Lung (tissue), 12 donors: Measurements from ENCODE around the gene HBEGF. TPM values are rescaled to one million over a fixed set of nuclear protein-coding genes. Genes with fewer than 3 reads are reported as not detected.

Experiments
- ATAC-seq: fragments of 200-7000 bp; cut with Tn5 transposase; one replicate; pipeline ENCODE4 v1.9.1; 2020; ENCODE audit warnings: moderate number of reproducible peaks; ENCODE audit not compliant: insufficient read depth, low FRiP score
- DNase-seq, 3 donors: peaks; one replicate each; pipeline ENCODE4 v3.0.0-alpha.2; 2013 to 2017
- H3K27ac ChIP-seq, 2 donors: one replicate each; pipeline ENCODE4 v1.5.1; 2013; ENCODE audit warnings: mild to moderate bottlenecking in 2 of 2, moderate library complexity in 2 of 2, control low read depth in 1 of 2, inconsistent platforms in 1 of 2, low read depth in 1 of 2, low read length in 1 of 2
- H3K27me3 ChIP-seq, 3 donors: one replicate each; pipeline ENCODE4 v1.5.1; 2013; ENCODE audit warnings: low read length in 2 of 3; ENCODE audit not compliant: control insufficient read depth in 3 of 3, insufficient read depth in 3 of 3
- H3K36me3 ChIP-seq, 4 donors: one replicate each; pipeline ENCODE4 v1.5.1; 2013; ENCODE audit warnings: low read length in 4 of 4, mild to moderate bottlenecking in 1 of 4, moderate library complexity in 1 of 4; ENCODE audit not compliant: control insufficient read depth in 4 of 4, insufficient read depth in 4 of 4
- H3K4me1 ChIP-seq, 5 donors: one replicate each; pipeline ENCODE4 v1.5.1; 2013; ENCODE audit warnings: low read length in 5 of 5, mild to moderate bottlenecking in 2 of 5, moderate library complexity in 1 of 5; ENCODE audit not compliant: control insufficient read depth in 5 of 5, insufficient read depth in 5 of 5
- H3K4me3 ChIP-seq: one replicate; pipeline ENCODE4 v1.5.1; 2013; ENCODE audit warnings: mild to moderate bottlenecking, control low read depth, moderate library complexity
- H3K9ac ChIP-seq, 2 donors: one replicate each; pipeline ENCODE4 v1.5.1; 2013; ENCODE audit warnings: low read length in 2 of 2, control low read depth in 1 of 2; ENCODE audit not compliant: insufficient read depth in 1 of 2
- H3K9me3 ChIP-seq, 4 donors: one replicate each; pipeline ENCODE4 v1.5.1; 2013; ENCODE audit warnings: low read length in 3 of 4, mild to moderate bottlenecking in 1 of 4, moderate library complexity in 1 of 4; ENCODE audit not compliant: control insufficient read depth in 4 of 4, insufficient read depth in 3 of 4
- WGBS, 2 donors: extraction: QIAGEN DNeasy Blood & Tissue Kit; methylation state at CpG; one replicate each; pipeline ENCODE4 v1.1.7; 2013; 5-methylcytosine and 5-hydroxymethylcytosine counted together
- polyA plus RNA-seq, 2 donors: library from polyadenylated mRNA; stranded (reverse); fragments of 200-250 nt; gene quantifications; one replicate each; pipeline ENCODE4 v1.2.1, GENCODE V29; 2013
- total RNA-seq, 2 donors: library from RNA; depleted of rRNA in 1 of 2; stranded (reverse); fragments of >200 nt in 1 of 2; gene quantifications; one replicate each; pipeline ENCODE4 v1.2.1, GENCODE V29; 2014 to 2021
- TF ChIP-seq, protein P1 (sequence below): IDR thresholded peaks from 2 replicates; pipeline ENCODE4 v1.5.1; 2012; ENCODE audit warnings: mild to moderate bottlenecking; ENCODE audit errors: control extremely low read depth, extremely low read depth
- donor health status: control.
- donor health status: control.
- donor health status: Bipolar disorder and iron deficiency.
- donor health status: healthy.
- donor health status: DM: yes; HTN: yes; CAD: no.

The HBEGF gene
- total and polyA plus RNA-seq, 4 donors = 13.0 to 27.1 (median 18.4) TPM

DNA sequence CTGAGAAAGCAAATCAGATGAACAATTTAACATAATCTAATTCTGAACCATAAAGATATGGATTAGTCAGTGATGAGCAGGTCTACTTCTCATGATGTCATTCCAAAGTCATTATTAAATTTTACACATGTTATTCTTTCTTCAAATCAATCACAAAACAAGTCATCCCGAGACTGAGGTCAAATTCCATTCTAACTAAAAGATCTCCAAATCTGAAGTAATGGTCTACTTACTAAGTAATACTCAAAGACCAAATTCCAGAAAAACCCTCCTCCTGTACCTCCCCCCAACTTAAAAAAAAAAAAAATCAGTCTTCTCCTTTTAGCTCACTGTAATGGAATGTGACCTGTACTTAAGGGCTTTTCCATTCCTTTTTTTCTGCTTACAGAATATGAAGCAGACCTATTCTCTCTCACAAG, 48.2 kb downstream of the HBEGF start:
- Histone ChIP-seq H3K4me3 (no peak overlapping the region), H3K9me3 (no peaks in the 10 kb centered on the region), H3K27me3 (no peaks in the 10 kb centered on the region), H3K36me3 (peaks cover 0 to 9% (median 3%) of the 10 kb centered on the region in 4 donors), H3K27ac (peak overlapping the region in 1 of 2 donors; percentile 60), H3K9ac (no peak overlapping the region), H3K4me1 (peaks cover 0 to 27% (median 10%) of the 10 kb centered on the region in 5 donors)
- no peak for ATAC-seq
- 58 to 67% methylated on average over 1 of the region's 1 CpG for WGBS, 2 donors
- peak in 1 of 3 donors; percentile 37 for DNase-seq
- TF ChIP-seq, protein P1, sequence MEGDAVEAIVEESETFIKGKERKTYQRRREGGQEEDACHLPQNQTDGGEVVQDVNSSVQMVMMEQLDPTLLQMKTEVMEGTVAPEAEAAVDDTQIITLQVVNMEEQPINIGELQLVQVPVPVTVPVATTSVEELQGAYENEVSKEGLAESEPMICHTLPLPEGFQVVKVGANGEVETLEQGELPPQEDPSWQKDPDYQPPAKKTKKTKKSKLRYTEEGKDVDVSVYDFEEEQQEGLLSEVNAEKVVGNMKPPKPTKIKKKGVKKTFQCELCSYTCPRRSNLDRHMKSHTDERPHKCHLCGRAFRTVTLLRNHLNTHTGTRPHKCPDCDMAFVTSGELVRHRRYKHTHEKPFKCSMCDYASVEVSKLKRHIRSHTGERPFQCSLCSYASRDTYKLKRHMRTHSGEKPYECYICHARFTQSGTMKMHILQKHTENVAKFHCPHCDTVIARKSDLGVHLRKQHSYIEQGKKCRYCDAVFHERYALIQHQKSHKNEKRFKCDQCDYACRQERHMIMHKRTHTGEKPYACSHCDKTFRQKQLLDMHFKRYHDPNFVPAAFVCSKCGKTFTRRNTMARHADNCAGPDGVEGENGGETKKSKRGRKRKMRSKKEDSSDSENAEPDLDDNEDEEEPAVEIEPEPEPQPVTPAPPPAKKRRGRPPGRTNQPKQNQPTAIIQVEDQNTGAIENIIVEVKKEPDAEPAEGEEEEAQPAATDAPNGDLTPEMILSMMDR = no peak

GRCh38 chr5:140297283-140297682, 49.1 kb downstream of the HBEGF start:
- Histone ChIP-seq H3K9me3 (no peaks in the 10 kb centered on the region), H3K4me1 (peaks cover 0 to 27% (median 10%) of the 10 kb centered on the region in 5 donors), H3K27ac (no peak overlapping the region), H3K4me3 (no peak overlapping the region), H3K9ac (no peak overlapping the region), H3K27me3 (no peaks in the 10 kb centered on the region), H3K36me3 (peaks cover 0 to 9% (median 3%) of the 10 kb centered on the region in 4 donors)
- 66 to 80% methylated on average over 5 of the region's 5 CpGs for WGBS, 2 donors
- ATAC-seq (no peak), DNase-seq (no peak)
- TF ChIP-seq, protein P1 = no peak

- Histone ChIP-seq H3K9ac (no peak overlapping the region), H3K36me3 (peaks cover 0 to 9% (median 3%) of the 10 kb centered on the region in 4 donors), H3K27me3 (no peaks in the 10 kb centered on the region), H3K27ac (peak overlapping the region in 1 of 2 donors; percentile 66), H3K4me3 (no peak overlapping the region), H3K4me1 (peaks cover 0 to 23% (median 5%) of the 10 kb centered on the region in 5 donors), H3K9me3 (no peaks in the 10 kb centered on the region)
- TF ChIP-seq, protein P1 = no peak
- WGBS, 2 donors = 93 to 97% methylated on average over 3 of the region's 3 CpGs
- no peak for DNase-seq
- no peak for ATAC-seq
Measured at GRCh38 chr5:140296289-140296688, 50.1 kb downstream of the HBEGF start.

- ATAC-seq (no peak), DNase-seq (peak; percentile 73 to 93 (median 91))
- Histone ChIP-seq H3K4me3 (no peak overlapping the region), H3K9ac (no peak overlapping the region), H3K27me3 (no peaks in the 10 kb centered on the region), H3K4me1 (peaks cover 0 to 24% (median 5%) of the 10 kb centered on the region in 5 donors), H3K9me3 (no peaks in the 10 kb centered on the region), H3K27ac (no peak overlapping the region), H3K36me3 (peaks cover 0 to 9% (median 3%) of the 10 kb centered on the region in 4 donors)
- TF ChIP-seq, protein P1 = no peak
- 15 to 44% methylated on average over 1 of the region's 1 CpG for WGBS, 2 donors
Measured at GRCh38 chr5:140295414-140295813, 51.0 kb downstream of the HBEGF start.
